Kidney epithelial cell (primary cell): ENCODE results near the gene PKLR. TPM values are rescaled to one million over a fixed set of nuclear protein-coding genes. Genes with fewer than 3 reads are reported as not detected.

Experiments used
- DNase-seq: peaks from one replicate; pipeline ENCODE4 v3.0.0-alpha.2; 2010; ENCODE audit warnings: low read depth
- H3K27me3 ChIP-seq: 2 replicates; pipeline ENCODE4 v1.6.0; 2011; ENCODE audit warnings: low read length; ENCODE audit not compliant: control insufficient read depth, insufficient read depth
- H3K36me3 ChIP-seq: 2 replicates; pipeline ENCODE4 v1.5.1; 2011; ENCODE audit warnings: low read length; ENCODE audit not compliant: control insufficient read depth, insufficient read depth
- H3K4me3 ChIP-seq: 2 replicates; pipeline ENCODE4 v1.5.1; 2011; ENCODE audit warnings: low read depth, mild to moderate bottlenecking, control low read depth, low read length
- CTCF ChIP-seq: IDR thresholded peaks from 2 replicates; pipeline ENCODE4 v1.5.1; 2011; ENCODE audit warnings: mild to moderate bottlenecking, moderate library complexity, low read length, control low read depth, inconsistent platforms; ENCODE audit not compliant: insufficient read depth, poor library complexity, severe bottlenecking
- total RNA-seq: library from RNA; depleted of rRNA; stranded (reverse); fragments of >200 nt; gene quantifications from 2 replicates; pipeline ENCODE4 v1.2.3, GENCODE V29; 2015

The PKLR gene
- total RNA-seq, 1 donor from 2014 or later, result not detected

GRCh38 chr1:155268630-155269029 is 32.6 kb downstream of the PKLR start:
- no peak for TF ChIP-seq CTCF
- H3K36me3 ChIP-seq, result peaks cover 11% of the 10 kb centered on the region
- no peak for DNase-seq
- H3K4me3 ChIP-seq, result no peak overlapping the region
- no peaks in the 10 kb centered on the region for H3K27me3 ChIP-seq

- no peak for TF ChIP-seq CTCF
- H3K36me3 ChIP-seq, result peaks cover 11% of the 10 kb centered on the region
- H3K4me3 ChIP-seq, result no peak overlapping the region
- DNase-seq, result no peak
- H3K27me3 ChIP-seq, result no peaks in the 10 kb centered on the region
Observed at GRCh38 chr1:155267373-155267772, 33.9 kb downstream of the PKLR start.

GRCh38 chr1:155266553-155266952 is 34.7 kb downstream of the PKLR start:
- no peak for DNase-seq
- Histone ChIP-seq H3K27me3 (no peaks in the 10 kb centered on the region), H3K36me3 (peaks cover 11% of the 10 kb centered on the region), H3K4me3 (no peak overlapping the region)
- TF ChIP-seq CTCF, result no peak

GRCh38 chr1:155263067-155263466 is 38.2 kb downstream of the PKLR start:
- no peak for TF ChIP-seq CTCF
- Histone ChIP-seq H3K4me3 (no peak overlapping the region), H3K36me3 (peaks cover 3% of the 10 kb centered on the region), H3K27me3 (no peaks in the 10 kb centered on the region)
- no peak for DNase-seq

GRCh38 chr1:155261852-155262673 is 39.2 kb downstream of the PKLR start, which contains the start of gene SCAMP3:
TSS of gene SCAMP3 (minus strand) at chr1:155262360. CDS start at chr1:155262151, 209 bp downstream.
- TF ChIP-seq CTCF, result no peak
- Histone ChIP-seq H3K27me3 (no peaks in the 10 kb centered on the region), H3K4me3 (peak within 1 kb of the TSS; percentile 74), H3K36me3 (peaks cover 1% of the 10 kb centered on the region)
- peak; percentile 98 for DNase-seq

GRCh38 chr1:155261493-155261851 is 39.8 kb downstream of the PKLR start:
- no peak for DNase-seq
- peak overlapping the region; percentile 74 for H3K4me3 ChIP-seq
- H3K36me3 ChIP-seq, result no peaks in the 10 kb centered on the region
- TF ChIP-seq CTCF, result no peak
- no peaks in the 10 kb centered on the region for H3K27me3 ChIP-seq
